ENCODE results near the gene CREB5. TPM values are rescaled to one million over a fixed set of nuclear protein-coding genes. Genes with fewer than 3 reads are reported as not detected.

Gene CREB5
- polyA plus RNA-seq, 4 donors = 7.4 to 13.4 (median 8.4) TPM

- no peak for DNase-seq (ENCODE audit: low read depth in 4 of 4, low spot score in 3 of 4)
Measured at GRCh38 chr7:28507525-28508282, 95.4 kb downstream of the CREB5 start.

- no peak for DNase-seq (ENCODE audit: low read depth in 4 of 4, low spot score in 3 of 4)
Measured at GRCh38 chr7:28509251-28510025, 97.1 kb downstream of the CREB5 start.

- no peak for DNase-seq (ENCODE audit: low read depth in 4 of 4, low spot score in 3 of 4)
Measured at GRCh38 chr7:28510026-28510369, 97.7 kb downstream of the CREB5 start.

- DNase-seq (ENCODE audit: low read depth in 4 of 4, low spot score in 3 of 4) = no peak
Measured at GRCh38 chr7:28512668-28513440, 100.5 kb downstream of the CREB5 start.

GRCh38 chr7:28516390-28517172, 104.3 kb downstream of the CREB5 start:
- no peak for DNase-seq (ENCODE audit: low read depth in 4 of 4, low spot score in 3 of 4)

GRCh38 chr7:28517206-28517605, 104.9 kb downstream of the CREB5 start:
- no peak for DNase-seq (ENCODE audit: low read depth in 4 of 4, low spot score in 3 of 4)

GRCh38 chr7:28517606-28518005, 105.3 kb downstream of the CREB5 start:
- no peak for DNase-seq (ENCODE audit: low read depth in 4 of 4, low spot score in 3 of 4)

- DNase-seq (ENCODE audit: low read depth in 4 of 4, low spot score in 3 of 4) = no peak
Measured at GRCh38 chr7:28520074-28521015, 108.0 kb downstream of the CREB5 start.

- no peak for DNase-seq (ENCODE audit: low read depth in 4 of 4, low spot score in 3 of 4)
Measured at GRCh38 chr7:28524978-28525377, 112.7 kb downstream of the CREB5 start.

- DNase-seq (ENCODE audit: low read depth in 4 of 4, low spot score in 3 of 4) = no peak
Measured at GRCh38 chr7:28528899-28529298, 116.6 kb downstream of the CREB5 start.

- no peak for DNase-seq (ENCODE audit: low read depth in 4 of 4, low spot score in 3 of 4)
Measured at GRCh38 chr7:28529755-28530154, 117.4 kb downstream of the CREB5 start.

GRCh38 chr7:28530175-28530802, 118.0 kb downstream of the CREB5 start:
- peak in 3 of 4 donors; percentile 35 to 57 (median 42) for DNase-seq (ENCODE audit: low read depth in 4 of 4, low spot score in 3 of 4)

- DNase-seq (ENCODE audit: low read depth in 4 of 4, low spot score in 3 of 4) = no peak
Measured at GRCh38 chr7:28530803-28531175, 118.5 kb downstream of the CREB5 start.

GRCh38 chr7:28531291-28531690, 119.0 kb downstream of the CREB5 start:
- DNase-seq (ENCODE audit: low read depth in 4 of 4, low spot score in 3 of 4) = no peak

GRCh38 chr7:28532181-28532580, 119.9 kb downstream of the CREB5 start:
- no peak for DNase-seq (ENCODE audit: low read depth in 4 of 4, low spot score in 3 of 4)

GRCh38 chr7:28533267-28533666, 120.9 kb downstream of the CREB5 start:
- no peak for DNase-seq (ENCODE audit: low read depth in 4 of 4, low spot score in 3 of 4)

- DNase-seq (ENCODE audit: low read depth in 4 of 4, low spot score in 3 of 4) = no peak
Measured at GRCh38 chr7:28533731-28534531, 121.6 kb downstream of the CREB5 start.

- DNase-seq (ENCODE audit: low read depth in 4 of 4, low spot score in 3 of 4) = no peak
Measured at GRCh38 chr7:28536259-28536658, 123.9 kb downstream of the CREB5 start.
